Stimulated activated naive CD8-positive, alpha-beta T cell treated with anti-CD3 and anti-CD28 coated beads, Interleukin-15, Interleukin-2, amounts not matched to agents 100 U/mL and 50 U/mL, for 24 hours (primary cell): ENCODE results near the gene C18orf63.
A peak's percentile ranks its signal among the peaks of the same experiment; 100 is the strongest.
"Not testable (repeated sequence)": the region's sequence is repeated elsewhere in the genome, so short reads cannot be mapped to it uniquely, and the experiment has no call there.

ENCODE experiments used
- ATAC-seq: fragments of 150-1000 bp; cut with Tn5 transposase; one replicate; pipeline ENCODE4 v1.10.0; 2021
- DNase-seq: peaks from one replicate; pipeline ENCODE4 v3.0.0; 2021

The C18orf63 gene

GRCh38 chr18:74315464-74316256 lies at the start of gene C18orf63:
C18orf63 (plus strand) TSS chr18:74315839; CDS start chr18:74317866, 2,027 bp downstream.
- ATAC-seq: no peak
- no peak for DNase-seq

- ATAC-seq (no peak), DNase-seq (no peak)
These were observed 49.5 kb upstream of the C18orf63 start for GRCh38 chr18:74266161-74266560.

DNA sequence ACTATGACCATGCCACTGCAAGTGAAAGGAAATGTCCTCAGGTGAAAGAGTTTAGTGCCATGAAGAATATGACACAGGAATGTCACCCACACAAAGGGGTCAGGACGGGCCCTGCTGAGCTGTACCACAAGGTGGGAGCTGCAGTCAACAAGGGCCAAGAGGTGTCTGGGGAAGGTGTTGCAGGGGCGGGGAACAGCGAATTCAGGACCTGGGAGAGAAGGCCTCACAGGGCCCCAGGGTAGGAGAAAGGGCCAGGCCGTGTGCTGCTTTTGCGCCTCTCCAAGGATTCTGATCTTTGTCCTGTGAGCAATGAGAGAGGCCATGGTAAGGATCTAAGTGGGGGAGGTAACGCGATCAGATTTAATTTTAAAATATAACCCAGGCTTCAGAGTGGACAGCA lies 47.5 kb upstream of the C18orf63 start:
- ATAC-seq: no peak
- no peak for DNase-seq

- no peak for ATAC-seq
- DNase-seq: no peak
These were observed 46.6 kb upstream of the C18orf63 start for GRCh38 chr18:74268933-74269620.

- DNase-seq: no peak
- ATAC-seq: no peak
These were observed 44.0 kb upstream of the C18orf63 start for GRCh38 chr18:74271635-74272034.

DNA sequence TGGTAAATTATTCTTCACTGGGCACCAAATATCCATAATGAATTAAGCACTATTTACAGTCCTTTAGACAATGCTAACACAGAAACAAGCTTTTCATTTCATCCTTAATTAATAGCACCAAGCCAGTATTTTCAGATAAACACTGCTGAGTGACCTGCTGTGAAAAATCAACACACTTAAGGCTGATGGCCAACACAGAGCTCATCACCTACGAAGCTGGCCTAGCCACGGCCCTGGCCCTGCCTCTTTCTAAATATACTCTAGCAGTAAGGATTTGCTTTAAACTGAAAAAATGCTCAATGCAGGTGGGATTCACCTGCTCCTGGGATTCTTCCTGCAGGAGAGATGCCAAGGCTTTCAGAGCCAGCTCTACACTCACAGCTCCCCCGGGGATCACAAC lies 42.2 kb upstream of the C18orf63 start:
- ATAC-seq: no peak
- no peak for DNase-seq

DNA sequence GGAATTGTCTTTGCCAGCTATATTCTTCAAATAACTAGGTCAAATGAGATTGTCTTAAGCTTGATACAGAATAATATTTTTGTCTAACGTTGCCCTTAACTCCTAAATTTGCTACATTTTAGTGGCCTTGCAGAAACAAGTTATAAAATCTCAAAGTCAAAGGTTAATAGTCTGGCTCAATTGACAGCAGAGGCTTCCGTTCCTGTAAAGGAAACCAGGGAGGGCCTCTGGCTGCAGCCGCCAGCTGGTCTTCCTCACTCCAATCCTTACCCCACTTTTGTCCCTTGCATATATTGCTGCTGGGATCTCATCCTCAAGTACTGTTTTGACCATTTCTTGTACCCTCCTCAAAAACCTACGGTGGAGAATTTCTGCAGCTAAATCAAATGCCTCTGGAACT lies 40.9 kb upstream of the C18orf63 start:
- ATAC-seq: no peak
- no peak for DNase-seq

DNA sequence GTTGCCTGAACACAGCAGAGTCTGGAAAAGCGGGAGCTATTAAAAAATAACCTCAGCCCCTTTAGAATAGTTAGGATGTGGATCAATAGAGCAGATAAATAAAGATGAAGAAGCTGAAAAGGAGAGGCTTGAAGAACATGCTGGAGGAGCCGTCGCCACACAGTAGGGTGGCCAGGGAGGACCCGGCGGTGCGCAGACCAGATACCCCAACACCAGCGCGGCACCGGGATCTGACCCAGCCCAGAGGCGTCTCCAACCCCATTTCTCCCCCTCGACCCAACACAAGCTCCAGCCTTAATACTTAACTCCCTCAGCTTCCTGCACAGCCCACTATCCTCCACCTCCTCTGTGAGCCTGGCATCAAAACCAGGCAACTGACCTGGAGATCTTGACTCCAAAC lies 39.9 kb upstream of the C18orf63 start:
- no peak for ATAC-seq
- DNase-seq: no peak

DNA sequence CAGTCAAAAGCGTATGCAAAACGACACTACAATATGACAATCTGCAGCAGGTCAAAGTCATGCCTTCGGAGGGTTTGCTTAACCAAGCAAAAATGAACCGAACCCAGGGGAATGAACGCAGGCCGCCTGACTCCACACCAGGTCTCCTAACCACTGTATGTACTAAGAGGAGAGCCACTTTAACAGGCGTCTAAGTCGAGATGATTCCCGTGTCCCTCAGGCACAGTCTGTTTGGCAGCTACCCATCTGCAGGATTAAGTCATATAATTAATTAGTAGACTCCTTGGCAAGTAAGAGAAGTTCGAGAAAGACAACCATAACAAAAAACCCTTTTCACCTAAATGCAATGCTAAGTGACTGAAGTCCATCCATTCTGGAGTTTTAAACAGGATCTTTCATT lies 39.0 kb upstream of the C18orf63 start:
- DNase-seq: no peak
- ATAC-seq: no peak

- DNase-seq (no peak), ATAC-seq (no peak)
These were observed 38.3 kb upstream of the C18orf63 start for GRCh38 chr18:74277296-74277695.

- DNase-seq (no peak), ATAC-seq (no peak)
These were observed 37.6 kb upstream of the C18orf63 start for GRCh38 chr18:74278058-74278457.

- no peak for ATAC-seq
- no peak for DNase-seq
These were observed 36.7 kb upstream of the C18orf63 start for GRCh38 chr18:74278983-74279382.

DNA sequence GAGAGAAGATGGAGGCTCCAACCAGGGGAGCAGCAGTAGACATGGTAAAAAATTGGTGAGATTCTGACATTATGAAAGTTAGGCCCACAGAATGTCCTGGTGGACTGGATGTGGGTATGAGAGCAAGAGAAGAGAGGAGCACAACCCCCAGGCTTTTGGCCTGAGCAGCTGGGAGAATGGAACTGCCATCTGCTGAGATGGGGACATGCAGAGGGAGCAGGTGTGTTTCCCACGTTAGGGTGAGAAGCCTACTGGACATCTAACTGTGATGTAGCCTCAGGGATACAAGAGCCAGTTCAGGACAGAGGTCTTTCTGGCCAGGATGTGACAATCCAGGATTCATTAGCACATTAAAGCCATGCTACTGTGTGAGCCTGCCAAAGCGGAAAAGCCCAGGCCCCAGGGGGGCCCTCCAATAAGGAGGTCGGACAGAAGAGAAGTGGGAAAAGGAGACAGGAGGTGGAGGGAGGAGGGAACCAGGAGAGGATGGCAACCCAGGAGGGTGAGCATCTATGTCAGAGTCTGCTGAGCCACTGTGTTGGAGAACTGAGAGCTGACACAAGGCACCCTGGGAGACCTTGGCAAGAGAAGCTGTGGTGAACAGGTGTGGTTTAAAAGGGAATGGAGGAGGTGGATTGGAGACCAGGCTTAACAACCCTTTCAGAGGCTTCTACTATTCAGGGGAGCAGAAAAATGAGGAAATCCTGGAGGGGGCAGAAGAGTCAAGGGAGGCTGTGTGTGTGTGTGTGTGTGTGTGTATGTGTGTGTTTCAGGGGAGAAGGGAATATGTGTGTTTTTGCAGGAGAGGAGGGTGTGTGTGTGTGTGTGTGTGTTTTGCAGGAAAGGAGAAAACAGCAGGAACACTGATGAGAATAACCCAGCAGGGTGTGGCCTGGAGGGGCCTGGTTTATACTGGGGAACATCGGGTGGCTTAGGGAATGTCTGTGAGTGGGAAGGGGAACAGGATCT lies 34.3 kb upstream of the C18orf63 start:
- ATAC-seq: no peak
- no peak for DNase-seq

DNA sequence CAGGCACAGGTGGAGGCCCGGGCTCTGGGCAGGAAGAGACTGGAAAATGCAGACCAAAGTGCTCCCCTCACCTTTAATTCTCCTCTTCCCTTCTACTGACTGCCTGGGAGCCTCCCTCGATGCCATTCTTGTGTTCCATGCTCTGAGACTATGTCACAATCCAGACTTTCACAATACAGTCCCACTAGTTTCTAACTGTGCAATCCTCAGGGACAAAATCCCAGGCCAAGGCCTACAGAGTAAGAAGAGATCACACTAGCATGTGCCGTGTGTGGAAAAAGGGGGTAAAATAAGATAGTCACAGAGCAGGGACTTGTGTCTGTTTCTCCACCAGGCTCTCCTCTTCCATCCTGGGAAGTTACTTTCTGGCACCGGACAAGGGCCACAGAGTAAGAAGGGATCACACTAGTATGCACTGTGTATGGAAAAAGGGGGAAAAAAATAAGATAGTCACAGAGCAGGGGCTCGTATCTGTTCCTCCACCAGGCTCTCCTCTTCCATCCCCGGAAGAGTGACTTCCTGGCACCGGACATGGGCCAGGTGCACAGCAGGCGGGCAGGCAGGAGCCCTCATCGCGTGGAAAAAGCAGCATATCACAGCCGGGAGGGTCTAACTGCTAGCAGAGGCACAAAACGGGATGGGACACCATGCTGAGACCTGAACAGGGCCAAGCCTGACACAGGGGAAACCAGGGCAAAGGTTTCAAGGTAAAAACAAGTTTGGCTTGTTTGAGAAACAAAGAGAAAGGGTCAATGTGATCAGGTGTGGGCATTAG lies 33.5 kb upstream of the C18orf63 start:
- no peak for ATAC-seq
- no peak for DNase-seq

DNA sequence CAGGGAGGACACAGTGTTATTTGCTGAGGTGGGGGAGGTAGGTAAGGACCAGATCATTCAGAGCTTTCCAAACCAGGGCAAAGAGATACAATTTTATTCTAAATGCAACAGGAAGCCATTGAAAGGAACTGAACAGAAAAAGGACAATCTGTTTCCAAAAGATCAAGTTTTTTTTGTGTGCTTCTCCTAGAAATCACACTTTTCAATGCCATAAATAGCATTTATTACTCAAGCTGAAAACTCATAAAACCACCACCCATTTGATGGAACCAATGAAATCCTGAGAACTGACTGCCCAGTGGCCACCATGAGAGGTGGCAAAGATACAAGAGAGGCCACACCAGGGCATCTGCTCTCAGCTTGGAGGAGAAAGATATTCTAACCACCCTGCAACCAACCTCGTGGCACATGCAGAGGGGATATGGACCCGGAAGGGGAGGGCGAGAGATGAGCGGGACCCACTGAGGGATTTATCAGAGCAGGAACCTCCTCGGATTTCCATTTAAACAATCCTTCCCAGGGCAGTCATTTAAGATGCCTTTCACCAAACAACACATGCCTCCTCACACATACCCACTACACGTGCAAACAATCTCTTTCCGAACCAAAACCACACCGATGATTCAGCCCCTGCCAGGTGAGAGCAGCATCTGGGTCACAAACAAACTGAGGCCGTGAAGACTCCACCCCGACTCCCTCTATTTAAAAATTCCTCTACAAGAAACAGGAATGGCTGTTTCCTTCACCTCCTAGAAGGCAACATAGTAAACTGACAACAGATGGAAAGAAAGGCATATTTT lies 32.7 kb upstream of the C18orf63 start:
- ATAC-seq (peak; percentile 47), DNase-seq (no peak)

DNA sequence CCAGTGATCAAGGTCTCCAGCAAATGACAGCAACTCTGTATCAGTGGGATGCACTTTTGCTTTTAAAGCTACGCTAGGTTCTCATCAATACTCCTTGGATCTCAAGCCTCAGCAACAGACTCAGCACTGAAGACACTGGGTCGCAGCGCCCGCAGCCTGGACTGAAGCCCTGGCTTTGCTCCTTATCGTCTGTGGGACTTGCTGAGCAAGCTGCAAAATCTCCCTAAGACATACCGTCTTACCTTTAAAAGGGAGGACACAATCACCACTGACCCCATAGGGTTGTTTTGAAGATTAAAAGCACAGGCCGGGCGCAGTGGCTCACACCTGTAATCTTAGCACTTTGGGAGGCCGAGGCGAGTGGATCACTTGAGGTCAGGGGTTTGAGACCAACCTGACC lies 32.0 kb upstream of the C18orf63 start:
- DNase-seq: no peak

GRCh38 chr18:74284191-74284979 lies 31.3 kb upstream of the C18orf63 start:
- DNase-seq (no peak), ATAC-seq (no peak)

More for the DNA sequence above, 32.0 kb upstream of the C18orf63 start:
- no peak for ATAC-seq

- DNase-seq (no peak), ATAC-seq (no peak)
These were observed 30.7 kb upstream of the C18orf63 start for GRCh38 chr18:74284980-74285355.

DNA sequence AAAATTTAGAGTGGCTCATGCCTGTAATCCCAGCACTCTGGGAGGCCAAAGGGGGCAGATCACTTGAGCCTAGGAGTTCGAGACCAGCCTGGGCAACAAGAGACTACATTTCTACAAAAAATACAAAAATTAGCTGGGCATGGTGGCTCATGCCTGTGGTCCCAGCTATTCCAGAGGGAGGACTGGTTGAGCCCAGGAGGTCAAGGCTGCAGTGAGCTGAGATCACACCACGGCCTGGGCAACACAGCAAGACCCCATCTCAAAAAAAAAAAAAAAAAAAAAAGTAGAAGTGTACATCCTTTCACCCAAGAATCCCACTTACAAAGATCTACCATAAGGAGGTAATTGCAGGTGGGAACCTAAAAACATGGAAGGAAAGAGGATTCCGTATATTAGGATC lies 30.1 kb upstream of the C18orf63 start:
- not testable (repeated sequence) for ATAC-seq, DNase-seq
